ENCODE measurements around the gene TTYH3. TPM values are rescaled to one million over a fixed set of nuclear protein-coding genes. Genes with fewer than 3 reads are reported as not detected.
A peak's percentile ranks its signal among the peaks of the same experiment; 100 is the strongest.

The TTYH3 gene
- total and polyA plus RNA-seq, 2 of the 8 experiments (the other 6 are each of a cell fraction or from before 2014, with no cell fraction given): 66.2 to 169 TPM

GRCh38 chr7:2632733-2633537, 1.1 kb downstream of the TTYH3 start:
- peaks cover 30 to 40% of the 10 kb centered on the region in 2 experiments for H4K20me1 ChIP-seq (replicated peaks in 1 of 2; ENCODE audit: control insufficient read depth in 1 of 2, insufficient read depth in 2 of 2, low read length in 2 of 2)
- H3K4me2 ChIP-seq (ENCODE audit: insufficient read depth in 1 of 2, low read depth in 2 of 2, low read length in 2 of 2): peak overlapping the region; percentile 75 to 100
- no peak overlapping the region; the same call in 1 of the 2 replicates for H2BK15ac ChIP-seq (ENCODE audit: low read length)
- H3K27me3 ChIP-seq (replicated peaks in 1 of 4; ENCODE audit: control insufficient read depth in 3 of 4, extremely low read depth in 1 of 4, insufficient read depth in 3 of 4, low read length in 3 of 4): no peaks in the 10 kb centered on the region
- H2BK5ac ChIP-seq (ENCODE audit: low read depth, low read length): peak overlapping the region; percentile 88; the same call in 1 of the 2 replicates
- peak overlapping the region; percentile 94 for H4K91ac ChIP-seq (replicated peaks; ENCODE audit: insufficient read length, low read length)
- CTCF ChIA-PET (ENCODE audit: partially characterized antibody): interaction anchor here (0.7 to 4.2 kb wide), 6 partner anchors 11 to 164 kb away, joined by 3 to 25 read pairs (median 4); no protein-coding TSS in a partner anchor
- peaks cover 18% of the 10 kb centered on the region for H3K79me1 ChIP-seq (ENCODE audit: low read depth, low read length)
- no peak for FAIRE-seq
- H3K23ac ChIP-seq (ENCODE audit: insufficient read length): no peak overlapping the region
- H3K4ac ChIP-seq (replicated peaks; ENCODE audit: insufficient read length, low read depth, low read length): peak overlapping the region; percentile 41
- no peak overlapping the region for H2BK20ac ChIP-seq (ENCODE audit: low read length)
- 7% methylated on average over 34 of the region's 35 CpGs; no CpG with 5 or more reads in 1 of the 2 experiments for WGBS, 2 experiments (ENCODE audit: extremely low coverage in 1 of 2, insufficient coverage in 1 of 2, insufficient read length in 1 of 2, insufficient replicate concordance in 2 of 2, low coverage in 1 of 2, low lambda C conversion rate in 2 of 2, missing lambda C conversion rate in 1 of 2)
- 0 out of 2 replicates have a peak overlapping the region, but pooled peaks have one; percentile 12 for H3K27ac ChIP-seq (ENCODE audit: low read depth, low read length)
- peaks cover 0 to 29% (median 13%) of the 10 kb centered on the region in 4 experiments; a peak in 6 of 7 replicates for H3K4me1 ChIP-seq (replicated peaks in 1 of 4; ENCODE audit: control insufficient read depth in 3 of 4, insufficient read depth in 4 of 4, low read length in 3 of 4)
- no peaks in the 10 kb centered on the region for H3K9me3 ChIP-seq (ENCODE audit: insufficient read depth in 2 of 2, low read depth in 1 of 2, low read length in 1 of 2)
- TF ChIP-seq CREB1 (IDR thresholded peaks at IDR 0.05) (peak; percentile 60; the same call in 1 of the 2 replicates), SP2 (IDR thresholded peaks at IDR 0.05; ENCODE audit: low read length) (no peak)
- H3K14ac ChIP-seq (ENCODE audit: insufficient read length): no peak overlapping the region
- H4K5ac ChIP-seq (ENCODE audit: insufficient read length, low read depth, low read length): peak overlapping the region; percentile 13
- H3K9ac ChIP-seq (replicated peaks in 1 of 4; ENCODE audit: extremely low read depth in 1 of 4, low read depth in 3 of 4, low read length in 3 of 4): peak overlapping the region; percentile 55 to 95 (median 86)
- H3K23me2 ChIP-seq (ENCODE audit: low read depth, low read length): peaks cover 18% of the 10 kb centered on the region
- H2BK120ac ChIP-seq (replicated peaks; ENCODE audit: low read depth, low read length): no peak overlapping the region
- DNase-seq (ENCODE audit: low read depth in 1 of 2, low spot score in 2 of 2): no peak
- H3K36me3 ChIP-seq (ENCODE audit: control insufficient read depth in 2 of 4, insufficient read depth in 4 of 4, low read length in 3 of 4): no peaks in the 10 kb centered on the region; a peak in 2 of 8 replicates
- POLR2A ChIA-PET (ENCODE audit: partially characterized antibody): interaction anchor here (0.9 to 7.0 kb wide), 9 partner anchors 10 to 401 kb away, joined by 3 to 52 read pairs (median 7); partner anchors contain the start of gene MAD1L1
- peak overlapping the region; percentile 85 for H3K56ac ChIP-seq (replicated peaks; ENCODE audit: insufficient read length, low read depth, low read length)
- peaks cover 34 to 60% of the 10 kb centered on the region in 2 experiments for H3K79me2 ChIP-seq (ENCODE audit: control insufficient read depth in 1 of 2, insufficient read depth in 2 of 2, low read length in 2 of 2)
- peak overlapping the region; percentile 82; the same call in 1 of the 2 replicates for H4K8ac ChIP-seq (ENCODE audit: extremely low read depth, insufficient read depth, low read length)
- peak overlapping the region; percentile 83 for H3K18ac ChIP-seq (ENCODE audit: extremely low read depth, low read length)
- H3K4me3 ChIP-seq (ENCODE audit: extremely low read depth in 1 of 4, insufficient read depth in 2 of 4, low read depth in 3 of 4, low read length in 4 of 4): peak overlapping the region; percentile 59 to 99 (median 82)
- no peak overlapping the region for H2AFZ ChIP-seq (ENCODE audit: low read length)
- peak overlapping the region; percentile 50; the same call in 1 of the 2 replicates for H2BK12ac ChIP-seq (ENCODE audit: low read depth, low read length)
- peak overlapping the region; percentile 8; the same call in 1 of the 2 replicates for H2AK5ac ChIP-seq (ENCODE audit: low read depth, low read length)

Measured in H1 (cell line).